ENCODE results near the gene SOX6. TPM values are rescaled to one million over a fixed set of nuclear protein-coding genes. Genes with fewer than 3 reads are reported as not detected.

Gene SOX6
- total RNA-seq, 1 donor from 2014 or later, result 4.9 TPM

GRCh38 chr11:16082095-16083055, 274.0 kb downstream of the SOX6 start:
- no peaks in the 10 kb centered on the region for H3K9me3 ChIP-seq
- H3K4me1 ChIP-seq, result peaks cover 6% of the 10 kb centered on the region
- H3K27ac ChIP-seq, result no peak overlapping the region
- no peaks in the 10 kb centered on the region for H3K36me3 ChIP-seq
- H3K4me3 ChIP-seq, result no peak overlapping the region
- H3K27me3 ChIP-seq, result no peaks in the 10 kb centered on the region
- no peak for TF ChIP-seq CTCF (IDR thresholded peaks at IDR 0.05)
- TF ChIP-seq POLR2AphosphoS5 (IDR thresholded peaks at IDR 0.05; ENCODE audit: insufficient read depth in 1 of 2, low read depth in 1 of 2), result no peak
- no peak for TF ChIP-seq POLR2A (IDR thresholded peaks at IDR 0.05)
- DNase-seq (ENCODE audit: extremely low spot score in 2 of 2), result no peak
- intact Hi-C loops (cut with DNase I), result no loop called here

- Histone ChIP-seq H3K4me1 (peaks cover 6% of the 10 kb centered on the region), H3K4me3 (no peak overlapping the region), H3K9me3 (no peaks in the 10 kb centered on the region), H3K36me3 (no peaks in the 10 kb centered on the region), H3K27me3 (no peaks in the 10 kb centered on the region), H3K27ac (no peak overlapping the region)
- intact Hi-C loops (cut with DNase I), result no loop called here
- TF ChIP-seq POLR2AphosphoS5 (IDR thresholded peaks at IDR 0.05; ENCODE audit: insufficient read depth in 1 of 2, low read depth in 1 of 2) (no peak), POLR2A (IDR thresholded peaks at IDR 0.05) (no peak), CTCF (IDR thresholded peaks at IDR 0.05) (no peak)
- DNase-seq (ENCODE audit: extremely low spot score in 2 of 2), result no peak
Observed at GRCh38 chr11:16081382-16082094, 274.8 kb downstream of the SOX6 start.

- Histone ChIP-seq H3K36me3 (no peaks in the 10 kb centered on the region), H3K27ac (no peak overlapping the region), H3K4me3 (no peak overlapping the region), H3K4me1 (peaks cover 6% of the 10 kb centered on the region), H3K9me3 (no peaks in the 10 kb centered on the region), H3K27me3 (no peaks in the 10 kb centered on the region)
- DNase-seq (ENCODE audit: extremely low spot score in 2 of 2), result no peak
- intact Hi-C loops (cut with DNase I), result no loop called here
- no peak for TF ChIP-seq CTCF (IDR thresholded peaks at IDR 0.05)
- TF ChIP-seq POLR2AphosphoS5 (IDR thresholded peaks at IDR 0.05; ENCODE audit: insufficient read depth in 1 of 2, low read depth in 1 of 2), result no peak
- no peak for TF ChIP-seq POLR2A (IDR thresholded peaks at IDR 0.05)
Observed at GRCh38 chr11:16080688-16081381, 275.5 kb downstream of the SOX6 start.

GRCh38 chr11:16078936-16079335, 277.4 kb downstream of the SOX6 start:
- Histone ChIP-seq H3K4me3 (no peak overlapping the region), H3K27ac (no peak overlapping the region), H3K4me1 (peaks cover 6% of the 10 kb centered on the region), H3K36me3 (no peaks in the 10 kb centered on the region), H3K9me3 (no peaks in the 10 kb centered on the region), H3K27me3 (no peaks in the 10 kb centered on the region)
- intact Hi-C loops (cut with DNase I), result no loop called here
- DNase-seq (ENCODE audit: extremely low spot score in 2 of 2), result no peak
- TF ChIP-seq POLR2A (IDR thresholded peaks at IDR 0.05), result no peak
- no peak for TF ChIP-seq CTCF (IDR thresholded peaks at IDR 0.05)
- no peak for TF ChIP-seq POLR2AphosphoS5 (IDR thresholded peaks at IDR 0.05; ENCODE audit: insufficient read depth in 1 of 2, low read depth in 1 of 2)

Measured in vagina (tissue), 2 donors.